ENCODE results near the gene HS2ST1.

HS2ST1 gene

DNA sequence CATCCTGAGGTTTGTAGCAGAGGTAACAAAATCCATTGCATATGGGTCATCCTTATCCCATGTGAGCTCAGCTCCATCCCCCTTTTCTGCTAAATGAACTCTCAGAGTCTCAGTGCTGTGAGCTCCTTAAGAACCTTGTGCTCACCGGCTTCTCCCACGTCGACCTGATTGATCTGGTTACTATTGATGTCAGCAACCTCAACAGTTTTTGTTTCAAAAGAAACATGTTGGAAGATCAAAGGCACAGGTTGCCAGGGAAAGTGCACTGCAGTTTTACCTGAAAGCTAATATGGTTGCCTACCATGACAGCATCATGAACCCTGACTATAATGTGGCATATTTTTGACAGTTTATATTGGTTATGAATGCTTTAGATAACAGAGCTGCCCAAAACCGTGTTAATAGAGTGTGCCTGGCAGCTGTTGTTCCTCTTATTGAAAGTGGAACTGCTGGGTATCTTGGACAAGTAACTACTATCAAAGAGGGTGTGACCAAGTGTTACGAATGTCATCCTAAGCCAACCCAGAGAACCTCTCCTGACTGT is 131.4 kb downstream of the HS2ST1 start:
- DNase-seq (ENCODE audit: low spot score) = no peak
- TF ChIP-seq CTCF (IDR thresholded peaks at IDR 0.05; ENCODE audit: extremely low read depth, missing control alignments) = no peak

- no peak for DNase-seq (ENCODE audit: low spot score)
- no peak for TF ChIP-seq CTCF (IDR thresholded peaks at IDR 0.05; ENCODE audit: extremely low read depth, missing control alignments)
Measured at GRCh38 chr1:87046951-87047350, 132.5 kb downstream of the HS2ST1 start.

- no peak for TF ChIP-seq CTCF (IDR thresholded peaks at IDR 0.05; ENCODE audit: extremely low read depth, missing control alignments)
Measured at GRCh38 chr1:87048237-87048636, 133.8 kb downstream of the HS2ST1 start.

GRCh38 chr1:87051965-87052364 is 137.5 kb downstream of the HS2ST1 start:
- no peak for DNase-seq (ENCODE audit: low spot score)
- TF ChIP-seq CTCF (IDR thresholded peaks at IDR 0.05; ENCODE audit: extremely low read depth, missing control alignments) = no peak

More at GRCh38 chr1:87048237-87048636, 133.8 kb downstream of the HS2ST1 start:
- DNase-seq (ENCODE audit: low spot score) = no peak

DNA sequence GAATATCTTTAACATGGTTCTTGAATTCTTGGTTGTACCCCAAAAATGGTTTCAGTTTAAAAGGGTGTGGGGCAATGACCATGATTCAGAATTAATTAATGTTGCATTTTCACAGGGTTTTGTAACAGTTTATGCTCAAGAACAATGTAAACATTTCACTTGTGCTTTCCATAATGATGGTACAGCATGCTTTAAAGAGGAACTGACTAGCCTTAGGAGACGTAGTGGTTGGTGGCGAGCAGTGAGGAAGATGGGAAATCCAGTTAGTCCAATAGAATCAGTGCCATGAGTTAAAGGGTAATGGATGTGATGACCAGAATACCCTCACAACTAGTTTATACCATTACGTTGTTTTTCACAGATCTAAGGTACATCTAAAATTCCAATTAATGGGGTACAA is 138.0 kb downstream of the HS2ST1 start:
- no peak for TF ChIP-seq CTCF (IDR thresholded peaks at IDR 0.05; ENCODE audit: extremely low read depth, missing control alignments)
- no peak for DNase-seq (ENCODE audit: low spot score)

- no peak for TF ChIP-seq CTCF (IDR thresholded peaks at IDR 0.05; ENCODE audit: extremely low read depth, missing control alignments)
Measured at GRCh38 chr1:87052961-87053360, 138.5 kb downstream of the HS2ST1 start.

DNA sequence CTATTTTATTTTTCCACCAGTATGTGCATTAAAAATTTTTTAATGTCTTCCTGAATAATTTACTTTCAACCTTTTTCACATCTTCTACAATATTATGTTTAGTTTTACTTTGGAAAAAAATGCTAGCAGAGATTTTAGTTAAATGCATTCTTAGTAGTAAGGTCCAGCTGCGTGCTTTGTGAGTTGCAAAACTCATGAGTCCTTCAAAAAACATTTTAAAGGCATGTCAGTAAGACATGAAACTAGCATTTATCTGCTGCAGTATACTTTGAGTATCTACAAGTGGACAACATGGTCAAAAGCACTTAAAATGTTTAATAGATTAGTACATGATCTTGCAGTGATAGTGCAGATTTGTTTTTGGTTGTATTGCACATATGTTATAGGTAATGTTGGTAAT is 139.0 kb downstream of the HS2ST1 start:
- DNase-seq (ENCODE audit: low spot score) = no peak
- TF ChIP-seq CTCF (IDR thresholded peaks at IDR 0.05; ENCODE audit: extremely low read depth, missing control alignments) = no peak

More at GRCh38 chr1:87052961-87053360, 138.5 kb downstream of the HS2ST1 start:
- DNase-seq (ENCODE audit: low spot score) = no peak
